Epithelial cell of esophagus (primary cell): ENCODE data around the gene EFHD1.

Experiments used
- DNase-seq: peaks from one replicate; pipeline ENCODE4 v3.0.0; 2010; ENCODE audit warnings: low read depth
- H3K4me3 ChIP-seq: 2 replicates; pipeline ENCODE4 v1.5.1; 2011; ENCODE audit warnings: mild to moderate bottlenecking, low read length, control low read depth
- TF ChIP-seq, protein P1 (sequence below): IDR thresholded peaks from 2 replicates; pipeline ENCODE4 v1.5.1; 2011; ENCODE audit warnings: low read depth, mild to moderate bottlenecking, low read length, control low read depth, inconsistent platforms; ENCODE audit not compliant: insufficient read depth; ENCODE audit errors: missing control alignments

Gene EFHD1

GRCh38 chr2:232637866-232638583 lies 4.6 kb downstream of the EFHD1 start:
- H3K4me3 ChIP-seq = no peak overlapping the region
- TF ChIP-seq, protein P1, sequence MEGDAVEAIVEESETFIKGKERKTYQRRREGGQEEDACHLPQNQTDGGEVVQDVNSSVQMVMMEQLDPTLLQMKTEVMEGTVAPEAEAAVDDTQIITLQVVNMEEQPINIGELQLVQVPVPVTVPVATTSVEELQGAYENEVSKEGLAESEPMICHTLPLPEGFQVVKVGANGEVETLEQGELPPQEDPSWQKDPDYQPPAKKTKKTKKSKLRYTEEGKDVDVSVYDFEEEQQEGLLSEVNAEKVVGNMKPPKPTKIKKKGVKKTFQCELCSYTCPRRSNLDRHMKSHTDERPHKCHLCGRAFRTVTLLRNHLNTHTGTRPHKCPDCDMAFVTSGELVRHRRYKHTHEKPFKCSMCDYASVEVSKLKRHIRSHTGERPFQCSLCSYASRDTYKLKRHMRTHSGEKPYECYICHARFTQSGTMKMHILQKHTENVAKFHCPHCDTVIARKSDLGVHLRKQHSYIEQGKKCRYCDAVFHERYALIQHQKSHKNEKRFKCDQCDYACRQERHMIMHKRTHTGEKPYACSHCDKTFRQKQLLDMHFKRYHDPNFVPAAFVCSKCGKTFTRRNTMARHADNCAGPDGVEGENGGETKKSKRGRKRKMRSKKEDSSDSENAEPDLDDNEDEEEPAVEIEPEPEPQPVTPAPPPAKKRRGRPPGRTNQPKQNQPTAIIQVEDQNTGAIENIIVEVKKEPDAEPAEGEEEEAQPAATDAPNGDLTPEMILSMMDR = no peak
- no peak for DNase-seq

GRCh38 chr2:232641153-232641848 lies 7.9 kb downstream of the EFHD1 start:
- no peak for DNase-seq
- TF ChIP-seq, protein P1 = no peak
- no peak overlapping the region for H3K4me3 ChIP-seq

DNA sequence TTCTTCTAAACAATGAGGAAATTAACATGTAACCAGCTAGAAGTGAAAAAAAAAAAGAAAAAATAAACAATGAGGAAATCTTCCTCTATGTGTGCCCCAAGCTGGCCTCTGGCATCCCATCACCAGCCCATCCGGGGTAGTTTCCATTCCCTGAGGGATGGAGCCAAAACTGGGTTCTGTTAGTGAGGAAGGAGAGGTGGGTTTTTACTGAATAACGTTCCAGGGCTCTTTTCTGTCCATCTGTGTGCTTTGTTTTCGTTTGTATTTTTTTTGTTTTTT lies 9.7 kb downstream of the EFHD1 start:
- no peak overlapping the region for H3K4me3 ChIP-seq
- TF ChIP-seq, protein P1 = no peak
- no peak for DNase-seq

GRCh38 chr2:232643813-232644347 lies 10.5 kb downstream of the EFHD1 start:
- no peak for DNase-seq
- TF ChIP-seq, protein P1 = no peak
- H3K4me3 ChIP-seq = no peak overlapping the region

- DNase-seq = no peak
Measured at GRCh38 chr2:232645061-232645460, 11.7 kb downstream of the EFHD1 start.

DNA sequence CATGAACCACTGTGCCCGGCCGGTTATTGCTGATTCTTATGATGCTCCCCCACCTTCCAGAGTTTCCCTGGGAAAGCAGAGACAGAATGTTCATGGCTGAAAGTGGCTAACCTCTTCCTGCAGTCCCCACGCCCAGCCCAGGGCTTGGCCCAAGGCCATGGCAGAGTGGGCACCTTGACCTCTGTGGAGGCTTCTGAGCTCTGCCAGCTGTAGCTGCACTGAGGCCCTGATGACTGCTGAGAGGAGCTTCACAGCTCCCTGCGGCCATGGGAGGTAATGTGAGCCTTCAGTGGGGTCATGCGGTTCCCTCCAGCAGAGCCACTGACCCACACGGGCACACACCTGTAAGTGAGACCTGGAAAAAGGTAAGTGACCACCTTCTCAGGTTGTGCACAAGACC lies 13.3 kb downstream of the EFHD1 start:
- no peak overlapping the region for H3K4me3 ChIP-seq
- no peak for DNase-seq
- TF ChIP-seq, protein P1 = no peak

More at GRCh38 chr2:232645061-232645460, 11.7 kb downstream of the EFHD1 start:
- TF ChIP-seq, protein P1 = no peak
- H3K4me3 ChIP-seq = no peak overlapping the region
